Measurements from ENCODE around the gene OTULINL. TPM values are rescaled to one million over a fixed set of nuclear protein-coding genes. Genes with fewer than 3 reads are reported as not detected.

OTULINL gene
- polyA plus RNA-seq, 1 donor (not counting 4 experiments of a cell fraction or from before 2014, with no cell fraction given) = 0.62 TPM

GRCh38 chr5:14591548-14591947 is 10.0 kb downstream of the OTULINL start:
- no peak overlapping the region for H3K4me3 ChIP-seq (ENCODE audit: control insufficient read depth in 2 of 3, extremely low read depth in 1 of 3, insufficient read depth in 2 of 3, low read depth in 1 of 3, low read length in 3 of 3)
- FAIRE-seq (no peak), DNase-seq (ENCODE audit: low read depth, low spot score) (no peak)
- dilution Hi-C loops (cut with MboI; ENCODE audit: extremely low pct_ligation_motif_present, low sequenced_read_pairs) = no loop called here
- H3K79me2 ChIP-seq (ENCODE audit: control insufficient read depth, insufficient read depth, low read length) = no peaks in the 10 kb centered on the region
- TF ChIP-seq EZH2 (IDR thresholded peaks at IDR 0.05; ENCODE audit: low read length) = no peak
- TF ChIP-seq, protein P1, sequence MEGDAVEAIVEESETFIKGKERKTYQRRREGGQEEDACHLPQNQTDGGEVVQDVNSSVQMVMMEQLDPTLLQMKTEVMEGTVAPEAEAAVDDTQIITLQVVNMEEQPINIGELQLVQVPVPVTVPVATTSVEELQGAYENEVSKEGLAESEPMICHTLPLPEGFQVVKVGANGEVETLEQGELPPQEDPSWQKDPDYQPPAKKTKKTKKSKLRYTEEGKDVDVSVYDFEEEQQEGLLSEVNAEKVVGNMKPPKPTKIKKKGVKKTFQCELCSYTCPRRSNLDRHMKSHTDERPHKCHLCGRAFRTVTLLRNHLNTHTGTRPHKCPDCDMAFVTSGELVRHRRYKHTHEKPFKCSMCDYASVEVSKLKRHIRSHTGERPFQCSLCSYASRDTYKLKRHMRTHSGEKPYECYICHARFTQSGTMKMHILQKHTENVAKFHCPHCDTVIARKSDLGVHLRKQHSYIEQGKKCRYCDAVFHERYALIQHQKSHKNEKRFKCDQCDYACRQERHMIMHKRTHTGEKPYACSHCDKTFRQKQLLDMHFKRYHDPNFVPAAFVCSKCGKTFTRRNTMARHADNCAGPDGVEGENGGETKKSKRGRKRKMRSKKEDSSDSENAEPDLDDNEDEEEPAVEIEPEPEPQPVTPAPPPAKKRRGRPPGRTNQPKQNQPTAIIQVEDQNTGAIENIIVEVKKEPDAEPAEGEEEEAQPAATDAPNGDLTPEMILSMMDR (optimal IDR thresholded peaks at IDR 0.05 in 1 of 3, IDR thresholded peaks at IDR 0.05 in 1 of 3, conservative IDR thresholded peaks at IDR 0.05 in 1 of 3; ENCODE audit: extremely low read depth in 1 of 3, insufficient read depth in 2 of 3, low read length in 3 of 3) = no peak
- no peaks in the 10 kb centered on the region for H3K9me3 ChIP-seq (ENCODE audit: control insufficient read depth, low read depth, low read length)
- peaks cover 6% of the 10 kb centered on the region for H3K27me3 ChIP-seq (ENCODE audit: control insufficient read depth, extremely low read depth, insufficient read depth, low read length)
- no peak overlapping the region for H3K27ac ChIP-seq (ENCODE audit: control insufficient read depth, insufficient read depth, low read length)
- no peaks in the 10 kb centered on the region for H3K9me1 ChIP-seq (ENCODE audit: control insufficient read depth, extremely low read depth, insufficient read depth, low read length)
- no peak overlapping the region for H3K9ac ChIP-seq (ENCODE audit: control insufficient read depth, extremely low read depth, insufficient read depth, low read length)
- H3K4me2 ChIP-seq (ENCODE audit: control insufficient read depth, extremely low read depth, insufficient read depth, low read depth, low read length) = no peak overlapping the region
- no peaks in the 10 kb centered on the region for H4K20me1 ChIP-seq (ENCODE audit: control insufficient read depth, extremely low read depth, insufficient read depth, low read length)
- H3K4me1 ChIP-seq (ENCODE audit: control insufficient read depth, extremely low read depth, insufficient read depth, low read length) = no peaks in the 10 kb centered on the region
- no peak overlapping the region for H2AFZ ChIP-seq (ENCODE audit: control insufficient read depth, low read length)
- no peaks in the 10 kb centered on the region for H3K36me3 ChIP-seq (ENCODE audit: control insufficient read depth in 2 of 2, extremely low read depth in 1 of 2, insufficient read depth in 2 of 2, low read length in 2 of 2)

DNA sequence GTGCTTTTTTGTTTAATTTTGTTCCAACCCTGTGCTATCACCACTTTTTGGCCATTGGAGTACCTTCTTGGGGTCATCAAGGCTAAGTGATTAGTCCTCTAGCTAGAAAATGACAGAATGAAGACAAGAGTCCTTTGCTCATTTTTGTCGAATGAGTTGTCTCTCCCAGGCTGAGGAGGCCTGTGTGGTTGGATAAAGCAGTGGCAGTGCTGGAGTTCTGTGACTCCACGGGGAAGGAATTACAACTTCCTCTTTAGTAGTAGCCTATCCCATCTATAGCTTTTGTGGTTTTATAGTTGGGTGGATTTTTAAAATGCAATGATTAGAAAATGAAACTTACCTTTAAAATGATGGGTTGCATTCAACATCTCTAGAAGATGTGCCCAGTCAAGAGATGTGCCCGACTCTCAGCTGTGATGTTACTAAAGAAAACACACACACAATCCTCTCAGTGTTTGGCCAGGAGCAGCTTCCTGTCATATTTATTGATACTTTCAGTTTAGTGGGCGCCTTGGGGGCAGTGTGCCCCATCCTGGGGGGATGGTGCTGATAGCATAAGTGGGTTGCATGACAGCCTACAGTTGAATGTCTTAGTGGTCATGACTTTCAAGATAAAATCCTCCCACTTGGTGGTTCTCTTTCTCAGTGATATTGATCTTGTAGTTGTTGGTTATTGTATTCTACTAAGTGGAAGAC is 11.9 kb downstream of the OTULINL start:
- Histone ChIP-seq H3K79me2 (ENCODE audit: control insufficient read depth, insufficient read depth, low read length) (no peaks in the 10 kb centered on the region), H3K4me2 (ENCODE audit: control insufficient read depth, extremely low read depth, insufficient read depth, low read depth, low read length) (no peak overlapping the region), H4K20me1 (ENCODE audit: control insufficient read depth, extremely low read depth, insufficient read depth, low read length) (no peaks in the 10 kb centered on the region)

More for the DNA sequence above, 11.9 kb downstream of the OTULINL start:
- dilution Hi-C loops (cut with MboI; ENCODE audit: extremely low pct_ligation_motif_present, low sequenced_read_pairs) = no loop called here
- FAIRE-seq = no peak
- Histone ChIP-seq H3K36me3 (ENCODE audit: control insufficient read depth in 2 of 2, extremely low read depth in 1 of 2, insufficient read depth in 2 of 2, low read length in 2 of 2) (no peaks in the 10 kb centered on the region), H2AFZ (ENCODE audit: control insufficient read depth, low read length) (no peak overlapping the region), H3K27me3 (ENCODE audit: control insufficient read depth, extremely low read depth, insufficient read depth, low read length) (peaks cover 6% of the 10 kb centered on the region), H3K4me3 (ENCODE audit: control insufficient read depth in 2 of 3, extremely low read depth in 1 of 3, insufficient read depth in 2 of 3, low read depth in 1 of 3, low read length in 3 of 3) (no peak overlapping the region), H3K9ac (ENCODE audit: control insufficient read depth, extremely low read depth, insufficient read depth, low read length) (no peak overlapping the region), H3K27ac (ENCODE audit: control insufficient read depth, insufficient read depth, low read length) (no peak overlapping the region), H3K9me3 (ENCODE audit: control insufficient read depth, low read depth, low read length) (no peaks in the 10 kb centered on the region), H3K4me1 (ENCODE audit: control insufficient read depth, extremely low read depth, insufficient read depth, low read length) (no peaks in the 10 kb centered on the region), H3K9me1 (ENCODE audit: control insufficient read depth, extremely low read depth, insufficient read depth, low read length) (no peaks in the 10 kb centered on the region)
- no peak for DNase-seq (ENCODE audit: low read depth, low spot score)
- TF ChIP-seq, protein P1 (optimal IDR thresholded peaks at IDR 0.05 in 1 of 3, IDR thresholded peaks at IDR 0.05 in 1 of 3, conservative IDR thresholded peaks at IDR 0.05 in 1 of 3; ENCODE audit: extremely low read depth in 1 of 3, insufficient read depth in 2 of 3, low read length in 3 of 3) = no peak
- no peak for TF ChIP-seq EZH2 (IDR thresholded peaks at IDR 0.05; ENCODE audit: low read length)
